HK-2 (cell line): Measurements from ENCODE around the gene TMEM119.
A peak's percentile ranks its signal among the peaks of the same experiment; 100 is the strongest.

Experiments
- DNase-seq: peaks from one replicate; pipeline ENCODE4 v3.0.0-alpha.2; 2018; ENCODE audit not compliant: unreplicated experiment

TMEM119 gene

GRCh38 chr12:108597559-108598471, at the start of gene TMEM119:
TMEM119 (minus strand) TSS chr12:108598084; CDS start chr12:108592383, 5,701 bp downstream.
- no peak for DNase-seq

GRCh38 chr12:108646600-108647579, 49.0 kb upstream of the TMEM119 start:
- DNase-seq: no peak

- DNase-seq: no peak
Observed at GRCh38 chr12:108645686-108646599, 48.1 kb upstream of the TMEM119 start.

- DNase-seq: no peak
Observed at GRCh38 chr12:108644811-108645120, 46.9 kb upstream of the TMEM119 start.

- DNase-seq: peak; percentile 67
Observed at GRCh38 chr12:108643941-108644810, 46.3 kb upstream of the TMEM119 start.

- DNase-seq: no peak
Observed at GRCh38 chr12:108642899-108643654, 45.2 kb upstream of the TMEM119 start.

GRCh38 chr12:108642269-108642870, 44.5 kb upstream of the TMEM119 start:
- no peak for DNase-seq

- no peak for DNase-seq
Observed at GRCh38 chr12:108641446-108642268, 43.8 kb upstream of the TMEM119 start.

GRCh38 chr12:108640802-108641445, 43.0 kb upstream of the TMEM119 start:
- peak; percentile 74 for DNase-seq

- DNase-seq: no peak
Observed at GRCh38 chr12:108638997-108639822, 41.3 kb upstream of the TMEM119 start.

- DNase-seq: no peak
Observed at GRCh38 chr12:108638141-108638827, 40.4 kb upstream of the TMEM119 start.

GRCh38 chr12:108637222-108637971, 39.5 kb upstream of the TMEM119 start:
- DNase-seq: no peak

GRCh38 chr12:108635997-108636808, 38.3 kb upstream of the TMEM119 start:
- no peak for DNase-seq

GRCh38 chr12:108635201-108635996, 37.5 kb upstream of the TMEM119 start:
- DNase-seq: no peak
